ENCODE data around the gene BMP6.

Gene BMP6

GRCh38 chr6:7905416-7905815, 179.5 kb downstream of the BMP6 start:
- DNase-seq (ENCODE audit: low read depth), result peak; percentile 54

DNA sequence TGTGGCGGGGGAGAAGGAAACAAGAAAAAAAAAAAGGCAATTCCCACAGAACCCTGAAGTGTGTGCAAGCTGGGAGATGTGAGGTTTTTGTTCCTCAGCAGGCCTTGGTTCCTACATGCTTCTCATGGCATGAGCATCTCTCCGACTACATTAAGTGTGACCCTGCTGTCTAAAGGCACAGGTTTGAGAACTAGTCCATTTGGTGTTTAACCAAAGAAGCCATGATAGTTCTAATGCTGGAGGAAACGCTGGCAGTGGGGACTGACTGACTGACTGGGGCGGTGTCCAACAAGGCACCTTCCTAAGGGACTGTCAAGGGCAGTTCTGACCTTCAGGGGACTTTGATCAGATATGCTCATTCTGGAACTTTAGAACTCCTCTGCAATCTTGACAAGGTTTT, 180.8 kb downstream of the BMP6 start:
- no peak for DNase-seq (ENCODE audit: low read depth)

- DNase-seq (ENCODE audit: low read depth), result no peak
These were observed 181.3 kb downstream of the BMP6 start for GRCh38 chr6:7907159-7907558.

GRCh38 chr6:7909323-7910276, 183.7 kb downstream of the BMP6 start:
- DNase-seq (ENCODE audit: low read depth), result peak; percentile 29

DNA sequence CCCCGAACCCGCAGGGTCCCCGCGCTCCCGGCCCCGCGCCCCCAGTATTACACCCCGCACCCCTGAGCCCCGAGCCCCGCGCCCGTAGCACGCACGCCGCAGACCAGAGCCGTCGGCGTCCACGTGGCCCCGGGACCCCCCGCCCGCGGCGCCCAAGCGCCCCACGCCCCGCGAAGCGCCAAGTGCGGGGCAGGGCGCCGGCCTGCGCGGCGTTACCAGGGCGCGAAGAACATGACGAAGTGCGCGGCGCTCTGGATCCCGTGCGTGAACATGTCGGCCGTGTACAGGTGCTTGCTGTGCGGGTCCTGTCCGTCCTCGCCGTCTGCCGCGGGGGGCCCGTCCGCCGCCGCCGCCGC, 184.4 kb downstream of the BMP6 start:
- no peak for DNase-seq (ENCODE audit: low read depth)

- DNase-seq (ENCODE audit: low read depth), result peak; percentile 76
These were observed 184.9 kb downstream of the BMP6 start, which contains the start of gene TXNDC5 for GRCh38 chr6:7910654-7911344. Gene TXNDC5, minus strand, starts transcription at chr6:7910788. Its CDS starts 12 bp downstream, at chr6:7910776.

DNA sequence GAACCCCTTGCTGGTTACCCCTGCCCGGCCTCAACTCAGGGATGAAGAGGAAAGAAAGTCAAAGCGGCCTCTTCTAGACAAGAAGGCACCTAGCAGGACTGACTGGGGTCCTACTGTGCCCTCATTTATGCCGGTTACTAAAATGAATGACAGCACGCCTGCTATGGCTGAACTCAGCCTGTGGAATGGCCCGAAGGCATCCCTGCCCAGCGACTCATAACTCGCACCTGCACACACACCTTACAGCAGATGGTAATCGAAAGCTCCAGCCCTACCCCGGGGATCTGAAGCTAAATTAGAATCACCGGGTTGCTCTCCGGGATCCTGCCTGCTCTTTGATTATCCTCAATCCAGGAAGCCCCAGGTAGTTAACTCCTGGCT, 185.4 kb downstream of the BMP6 start:
- no peak for DNase-seq (ENCODE audit: low read depth)

DNA sequence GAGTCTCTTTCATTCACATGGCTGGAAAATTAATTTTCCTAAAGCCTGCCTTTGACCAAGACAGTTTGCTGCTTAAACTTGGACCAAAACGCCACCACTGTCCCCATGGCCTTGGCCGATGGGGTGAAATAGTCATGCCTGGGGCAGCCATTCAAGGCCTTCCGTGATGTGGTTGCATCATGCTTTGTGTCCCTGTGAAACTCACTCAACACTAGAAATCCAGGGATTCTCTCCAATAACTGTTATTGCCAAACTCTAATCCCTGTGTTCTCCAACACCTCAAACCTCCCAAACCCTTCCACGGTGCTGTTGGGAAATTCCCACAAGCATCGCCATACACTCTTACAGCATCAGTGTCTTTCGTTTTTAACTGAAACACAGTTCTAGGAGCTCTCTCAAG, 186.1 kb downstream of the BMP6 start:
- DNase-seq (ENCODE audit: low read depth), result no peak

GRCh38 chr6:7912736-7913517, 187.0 kb downstream of the BMP6 start:
- no peak for DNase-seq (ENCODE audit: low read depth)

DNA sequence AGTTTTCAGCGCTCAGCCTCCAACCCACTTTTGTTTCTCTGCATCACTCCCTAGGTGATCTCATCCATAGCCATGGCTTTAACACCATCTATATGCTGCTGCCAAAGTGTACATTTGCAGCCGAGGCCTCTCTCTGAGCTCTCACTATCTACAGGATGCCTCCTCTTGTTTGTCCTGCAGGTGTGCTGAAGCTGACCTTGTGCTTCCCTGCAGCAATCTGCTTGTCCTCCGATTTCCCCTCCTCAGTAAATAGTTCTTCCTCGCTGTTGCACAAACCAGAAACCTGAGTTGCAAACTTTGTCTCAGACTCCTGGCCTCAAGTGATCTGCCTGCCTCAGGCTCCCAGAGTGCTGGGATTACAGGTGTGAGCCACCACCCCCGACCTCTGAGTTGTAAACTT, 188.4 kb downstream of the BMP6 start:
- no peak for DNase-seq (ENCODE audit: low read depth)

DNA sequence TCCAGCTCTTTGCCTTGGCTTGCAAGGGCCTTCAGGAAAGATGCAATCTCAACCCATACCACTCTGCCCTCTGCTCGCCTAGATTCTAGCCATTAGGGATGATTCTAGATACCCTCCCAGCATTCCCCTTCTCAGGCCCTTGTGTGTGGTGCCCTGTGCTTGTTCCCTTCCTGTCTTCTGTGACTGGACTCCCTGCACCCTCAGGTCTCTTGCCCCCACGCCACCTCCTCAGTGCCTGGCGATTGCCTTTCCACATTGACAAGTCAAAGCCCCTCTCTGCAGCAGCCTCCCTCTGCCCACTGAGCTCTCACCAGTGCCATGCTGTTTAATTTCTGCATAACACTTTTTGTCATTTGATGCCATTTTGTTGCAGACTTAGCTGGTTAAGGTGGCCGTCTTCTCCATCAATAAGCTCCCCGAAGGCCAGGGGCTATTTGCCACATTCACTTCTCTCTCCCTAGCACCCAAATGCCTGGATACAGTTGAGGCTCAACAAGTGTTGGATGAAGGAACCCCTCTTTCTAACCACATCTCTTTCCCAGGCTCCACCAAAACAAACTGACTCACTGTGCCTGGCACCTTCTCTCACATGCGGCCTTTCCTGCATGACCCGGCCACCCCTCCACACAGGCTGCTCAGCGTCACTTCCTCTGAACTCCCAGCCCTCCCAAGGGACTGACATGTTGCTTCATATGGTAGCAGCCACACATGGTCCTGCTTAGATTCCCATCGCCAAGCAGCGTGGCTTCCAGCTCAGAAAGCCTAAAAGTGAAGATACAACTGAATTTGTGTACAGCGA, 189.3 kb downstream of the BMP6 start:
- peak; percentile 63 for DNase-seq (ENCODE audit: low read depth)

GRCh38 chr6:7916959-7917358, 191.1 kb downstream of the BMP6 start:
- no peak for DNase-seq (ENCODE audit: low read depth)

DNA sequence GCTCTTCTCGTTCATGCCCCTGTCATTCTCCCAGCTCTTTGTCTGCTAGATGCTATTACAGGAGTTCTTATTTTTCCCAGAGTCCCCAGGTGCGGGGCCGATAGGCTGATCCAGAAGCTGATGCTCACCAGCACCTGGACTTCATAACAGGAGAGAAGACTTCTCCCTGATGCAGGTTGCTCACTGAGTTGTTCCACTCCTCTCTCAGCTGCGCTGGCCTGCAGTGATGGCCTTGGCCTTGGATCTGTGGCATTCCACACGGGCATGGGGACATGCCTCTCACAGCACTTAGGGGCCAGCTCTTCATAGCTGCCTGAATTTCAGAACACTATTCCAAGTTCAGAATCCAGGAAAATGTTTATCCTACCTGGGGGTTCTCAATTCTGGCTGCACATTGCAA, 191.8 kb downstream of the BMP6 start:
- no peak for DNase-seq (ENCODE audit: low read depth)

- DNase-seq (ENCODE audit: low read depth), result no peak
These were observed 192.5 kb downstream of the BMP6 start for GRCh38 chr6:7918403-7918802.

- DNase-seq (ENCODE audit: low read depth), result no peak
These were observed 194.0 kb downstream of the BMP6 start for GRCh38 chr6:7919871-7920270.

DNA sequence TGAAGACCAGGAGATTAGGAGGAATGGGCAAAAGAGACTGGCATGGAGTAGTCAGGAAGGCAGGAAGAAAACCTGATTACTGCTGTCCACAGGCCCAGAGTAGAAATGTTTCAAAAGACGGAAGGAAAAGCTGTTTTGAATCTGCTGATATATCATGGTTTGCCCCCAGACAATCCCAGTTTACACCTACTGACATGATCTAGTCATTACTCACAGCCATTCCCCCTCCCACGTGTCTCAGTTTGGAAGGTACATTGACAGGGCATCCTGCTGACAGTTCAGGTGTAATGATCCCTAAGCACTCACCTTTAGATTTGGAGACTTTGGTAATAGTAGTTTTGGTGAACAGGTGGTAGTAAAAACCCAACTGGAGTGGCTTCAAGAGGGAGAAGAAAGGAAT, 194.5 kb downstream of the BMP6 start:
- no peak for DNase-seq (ENCODE audit: low read depth)

- DNase-seq (ENCODE audit: low read depth), result no peak
These were observed 195.1 kb downstream of the BMP6 start for GRCh38 chr6:7921046-7921445.

- no peak for DNase-seq (ENCODE audit: low read depth)
These were observed 195.8 kb downstream of the BMP6 start for GRCh38 chr6:7921632-7922092.

DNA sequence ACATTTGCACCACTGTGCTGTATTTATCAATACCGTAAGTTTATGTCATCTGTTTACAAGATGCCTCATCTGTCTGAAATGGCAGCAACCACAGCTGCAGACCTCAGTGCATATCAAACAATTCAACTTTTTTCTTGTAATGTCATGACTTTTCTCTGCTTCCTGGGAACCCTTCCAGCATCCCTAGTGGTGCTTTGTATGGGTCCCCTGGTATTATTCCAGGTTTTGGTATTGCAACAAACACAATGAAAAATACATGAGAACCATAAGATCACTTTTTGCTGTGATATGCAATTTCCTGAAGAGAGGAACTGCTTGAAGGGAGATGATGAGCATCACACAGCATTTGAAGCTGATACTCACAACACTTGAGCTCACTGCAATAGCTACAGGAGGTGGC, 196.7 kb downstream of the BMP6 start:
- peak; percentile 17 for DNase-seq (ENCODE audit: low read depth)

DNA sequence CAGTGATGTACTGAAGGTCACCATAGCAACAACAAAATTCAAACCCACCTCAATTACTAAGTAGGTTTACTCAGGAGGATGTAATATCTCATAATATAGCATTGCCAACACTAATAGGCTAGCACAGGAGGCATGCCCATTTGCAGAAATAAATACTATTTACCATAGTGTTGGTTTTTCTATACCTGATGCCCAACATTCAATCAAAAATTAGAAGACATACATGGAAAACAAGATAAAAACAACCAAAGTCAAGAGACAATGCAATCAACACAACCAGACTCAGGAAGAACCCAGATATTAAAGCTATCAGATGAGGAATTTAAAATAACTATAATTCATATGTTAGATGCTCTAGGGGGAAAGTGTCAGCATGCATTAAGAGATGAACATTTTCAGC, 199.0 kb downstream of the BMP6 start:
- DNase-seq (ENCODE audit: low read depth), result no peak

Data from iris pigment epithelial cell (primary cell).